ENCODE results near the gene PPIF.

The PPIF gene

GRCh38 chr10:79313911-79314439 is 33.3 kb upstream of the PPIF start:
- no peak for DNase-seq

GRCh38 chr10:79314761-79315601 is 32.3 kb upstream of the PPIF start:
- DNase-seq, result no peak

GRCh38 chr10:79315602-79315920 is 31.7 kb upstream of the PPIF start:
- no peak for DNase-seq

- DNase-seq, result no peak
These were observed 30.4 kb upstream of the PPIF start for GRCh38 chr10:79316671-79317431.

- DNase-seq, result no peak
These were observed 28.9 kb upstream of the PPIF start for GRCh38 chr10:79318369-79318768.

- DNase-seq, result no peak
These were observed 28.0 kb upstream of the PPIF start for GRCh38 chr10:79319115-79319771.

GRCh38 chr10:79320316-79320715 is 27.0 kb upstream of the PPIF start:
- no peak for DNase-seq

GRCh38 chr10:79320820-79321493 is 26.3 kb upstream of the PPIF start:
- DNase-seq, result no peak

- DNase-seq, result no peak
These were observed 25.8 kb upstream of the PPIF start for GRCh38 chr10:79321494-79321882.

GRCh38 chr10:79321951-79322350 is 25.3 kb upstream of the PPIF start:
- no peak for DNase-seq

- no peak for DNase-seq
These were observed 24.4 kb upstream of the PPIF start for GRCh38 chr10:79322616-79323543.

GRCh38 chr10:79323602-79324001 is 23.7 kb upstream of the PPIF start:
- DNase-seq, result no peak

GRCh38 chr10:79324032-79324695 is 23.1 kb upstream of the PPIF start:
- DNase-seq, result no peak

- no peak for DNase-seq
These were observed 20.7 kb upstream of the PPIF start for GRCh38 chr10:79326361-79327089.

GRCh38 chr10:79327090-79327457 is 20.2 kb upstream of the PPIF start:
- no peak for DNase-seq

- no peak for DNase-seq
These were observed 19.0 kb upstream of the PPIF start for GRCh38 chr10:79328147-79328701.

GRCh38 chr10:79328737-79329504 is 18.3 kb upstream of the PPIF start:
- no peak for DNase-seq

GRCh38 chr10:79329529-79329928 is 17.7 kb upstream of the PPIF start:
- no peak for DNase-seq

- DNase-seq, result no peak
These were observed 16.0 kb upstream of the PPIF start for GRCh38 chr10:79331226-79331625.

- no peak for DNase-seq
These were observed 15.6 kb upstream of the PPIF start for GRCh38 chr10:79331709-79332108.
